GM12874 (cell line): ENCODE results near the gene ELOVL6.

Source experiments
- TF ChIP-seq, protein P1 (sequence below): IDR thresholded peaks from 2 replicates; pipeline ENCODE4 v1.5.1; 2011; ENCODE audit warnings: low read depth, mild to moderate bottlenecking, control low read depth, low read length, moderate library complexity; ENCODE audit not compliant: insufficient read depth

Gene ELOVL6

DNA sequence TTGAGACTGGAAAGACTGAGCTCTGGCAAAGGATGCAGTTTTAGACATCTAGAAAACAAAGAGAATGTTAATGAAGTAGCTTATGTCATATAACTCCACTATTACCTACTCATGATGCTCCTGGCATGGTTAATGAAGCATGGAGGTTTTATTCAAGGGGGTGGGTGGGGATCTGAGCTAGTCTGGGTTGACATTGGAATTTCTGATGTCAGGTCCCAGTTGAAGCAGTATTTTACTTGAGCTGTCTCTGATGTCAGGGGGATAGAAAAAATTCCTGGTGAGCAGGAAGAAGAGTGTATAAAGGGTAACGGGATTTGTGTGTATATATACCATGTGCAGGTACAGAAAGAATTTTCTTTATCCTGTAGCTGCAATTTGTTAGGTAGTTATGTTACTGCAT, 102.0 kb downstream of the ELOVL6 start:
- TF ChIP-seq, protein P1, sequence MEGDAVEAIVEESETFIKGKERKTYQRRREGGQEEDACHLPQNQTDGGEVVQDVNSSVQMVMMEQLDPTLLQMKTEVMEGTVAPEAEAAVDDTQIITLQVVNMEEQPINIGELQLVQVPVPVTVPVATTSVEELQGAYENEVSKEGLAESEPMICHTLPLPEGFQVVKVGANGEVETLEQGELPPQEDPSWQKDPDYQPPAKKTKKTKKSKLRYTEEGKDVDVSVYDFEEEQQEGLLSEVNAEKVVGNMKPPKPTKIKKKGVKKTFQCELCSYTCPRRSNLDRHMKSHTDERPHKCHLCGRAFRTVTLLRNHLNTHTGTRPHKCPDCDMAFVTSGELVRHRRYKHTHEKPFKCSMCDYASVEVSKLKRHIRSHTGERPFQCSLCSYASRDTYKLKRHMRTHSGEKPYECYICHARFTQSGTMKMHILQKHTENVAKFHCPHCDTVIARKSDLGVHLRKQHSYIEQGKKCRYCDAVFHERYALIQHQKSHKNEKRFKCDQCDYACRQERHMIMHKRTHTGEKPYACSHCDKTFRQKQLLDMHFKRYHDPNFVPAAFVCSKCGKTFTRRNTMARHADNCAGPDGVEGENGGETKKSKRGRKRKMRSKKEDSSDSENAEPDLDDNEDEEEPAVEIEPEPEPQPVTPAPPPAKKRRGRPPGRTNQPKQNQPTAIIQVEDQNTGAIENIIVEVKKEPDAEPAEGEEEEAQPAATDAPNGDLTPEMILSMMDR = no peak

DNA sequence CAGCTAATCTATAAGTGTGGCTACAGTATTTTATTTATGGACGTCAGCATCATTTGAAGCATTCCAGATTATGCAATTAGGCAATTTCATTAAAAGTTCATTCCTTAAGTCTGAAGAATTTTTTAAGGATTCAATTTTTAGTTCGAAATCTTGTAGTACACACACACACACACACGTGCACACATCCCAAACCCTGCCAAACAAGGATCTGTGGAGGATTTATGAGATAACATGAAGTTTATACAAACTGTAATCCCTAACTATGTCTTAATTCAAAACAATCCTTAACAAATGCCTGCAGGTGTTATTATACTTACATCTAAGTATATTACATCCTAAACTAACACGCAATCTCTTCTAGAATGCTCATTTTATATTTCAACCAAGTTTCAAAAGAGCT, 105.8 kb downstream of the ELOVL6 start:
- TF ChIP-seq, protein P1 = no peak

DNA sequence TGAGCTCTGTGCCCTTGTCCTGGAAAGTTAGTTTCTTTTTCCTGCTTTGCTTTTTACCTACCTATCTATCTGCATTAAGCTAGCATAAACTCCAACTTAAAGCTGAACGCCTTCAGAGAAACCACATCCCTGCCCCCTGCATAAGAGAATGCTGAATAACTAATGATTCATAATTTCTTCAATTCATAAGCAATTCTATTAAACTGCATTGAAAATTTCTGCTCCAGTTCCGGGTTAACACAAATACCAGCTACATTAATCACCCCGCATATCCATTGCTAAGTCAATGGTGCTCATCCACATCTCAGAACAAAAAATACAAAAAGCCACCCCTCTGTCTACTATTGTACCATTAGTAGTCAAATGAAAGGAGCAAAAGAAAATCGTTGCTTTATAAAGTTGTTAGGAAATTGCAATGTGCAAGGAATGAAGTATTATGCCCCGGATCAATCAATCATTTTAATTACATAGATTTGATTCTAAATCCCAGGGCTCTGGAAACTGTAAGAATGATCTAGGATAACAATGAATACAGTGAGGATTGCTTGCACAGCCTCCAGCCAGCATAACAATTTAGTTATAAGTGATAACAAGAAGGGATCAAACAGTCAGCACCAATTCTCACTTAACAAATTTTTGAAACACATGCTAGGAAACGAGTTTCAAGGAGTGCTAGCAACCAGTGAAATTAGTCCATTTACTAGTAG, 106.8 kb downstream of the ELOVL6 start:
- TF ChIP-seq, protein P1 = no peak

DNA sequence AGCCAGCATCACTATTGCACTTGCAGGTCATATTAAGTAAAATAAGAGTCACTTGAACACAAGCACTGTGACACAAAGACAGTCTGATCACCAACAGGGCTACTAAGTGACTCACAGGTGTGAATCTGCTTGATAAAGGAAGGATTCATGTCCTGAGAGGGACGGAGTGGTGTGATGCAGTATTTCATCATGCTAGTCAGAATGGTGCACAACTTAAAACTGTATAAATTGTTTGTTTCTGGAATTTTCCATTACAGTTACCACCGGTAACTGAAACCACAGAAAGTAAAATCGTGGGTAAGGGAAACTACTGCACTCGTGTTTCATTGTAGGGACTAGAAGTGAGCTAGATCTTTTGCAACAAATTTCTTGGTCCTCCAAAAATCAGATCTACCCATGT, 109.7 kb downstream of the ELOVL6 start:
- TF ChIP-seq, protein P1 = no peak

DNA sequence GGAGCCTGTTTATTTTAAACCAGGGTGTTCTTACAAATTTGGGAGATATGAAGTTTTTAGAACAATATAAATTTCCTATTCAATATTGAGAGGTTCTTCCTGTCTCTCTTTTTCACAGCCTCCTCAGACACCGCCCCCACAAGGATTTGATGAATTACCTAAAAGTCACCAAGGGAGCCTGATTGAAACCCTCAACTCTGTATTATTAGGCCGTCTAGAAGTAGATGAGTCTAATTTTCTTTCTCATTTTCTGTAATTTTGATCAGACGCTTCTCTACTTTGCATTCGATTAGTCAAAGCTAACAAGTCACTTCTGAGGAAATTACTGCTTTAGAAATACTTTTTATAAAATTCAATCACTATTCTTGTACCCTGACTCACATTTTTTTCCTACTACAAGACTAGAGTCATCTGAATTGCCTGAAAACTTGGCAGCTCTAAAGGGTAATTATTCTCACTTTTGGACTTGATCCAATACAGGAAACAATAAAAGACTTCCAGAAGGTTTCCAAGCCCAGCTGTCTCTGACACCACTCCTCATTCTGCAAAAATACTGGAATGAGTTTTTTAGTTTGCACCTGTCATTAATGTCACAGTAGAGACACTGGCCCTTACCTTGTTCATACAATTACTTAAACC, 111.2 kb downstream of the ELOVL6 start:
- TF ChIP-seq, protein P1 = no peak

DNA sequence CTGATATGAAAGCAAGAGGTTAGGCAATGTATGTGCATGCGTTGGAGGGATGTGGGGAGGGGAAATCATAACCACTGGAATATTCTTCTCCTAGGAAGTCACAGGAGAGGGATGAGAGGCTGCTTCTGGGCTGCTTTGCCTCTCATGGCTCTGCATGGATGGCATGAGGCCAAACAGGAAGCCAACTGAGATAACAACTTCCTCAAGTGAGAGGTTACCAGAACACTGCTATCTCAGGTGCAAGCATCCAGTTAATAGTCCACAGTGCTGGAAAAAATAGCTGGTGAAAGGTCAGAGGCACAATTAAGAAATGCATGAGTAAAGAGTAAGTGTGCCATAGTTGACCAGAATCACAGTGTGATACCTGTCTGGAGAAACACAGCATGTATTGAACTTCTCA, 113.3 kb downstream of the ELOVL6 start:
- TF ChIP-seq, protein P1 = no peak

DNA sequence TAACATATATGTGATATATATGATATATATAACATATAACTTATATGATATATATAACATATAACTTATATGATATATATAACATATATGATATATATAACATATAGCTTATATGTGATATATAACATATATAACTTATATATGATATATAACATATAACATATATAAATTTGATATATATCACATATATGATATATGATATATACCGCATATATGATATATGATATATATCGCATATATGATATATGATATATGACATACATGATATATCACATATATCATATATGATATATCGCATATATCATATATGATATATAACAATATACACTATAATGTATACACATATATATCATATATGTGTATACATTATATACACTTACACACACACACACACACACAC, 114.3 kb downstream of the ELOVL6 start:
- TF ChIP-seq, protein P1 = no peak
